ENCODE results near the gene FA2H. TPM values are rescaled to one million over a fixed set of nuclear protein-coding genes. Genes with fewer than 3 reads are reported as not detected.
"Not testable (repeated sequence)": the region's sequence is repeated elsewhere in the genome, so short reads cannot be mapped to it uniquely, and the experiment has no call there.

The FA2H gene
- total RNA-seq, 1 donor from 2014 or later = not detected

- peak in 1 of 2 donors; percentile 46 for DNase-seq (ENCODE audit: low read depth in 2 of 2)
These were observed 49.6 kb downstream of the FA2H start for GRCh38 chr16:74724820-74725549.

DNA sequence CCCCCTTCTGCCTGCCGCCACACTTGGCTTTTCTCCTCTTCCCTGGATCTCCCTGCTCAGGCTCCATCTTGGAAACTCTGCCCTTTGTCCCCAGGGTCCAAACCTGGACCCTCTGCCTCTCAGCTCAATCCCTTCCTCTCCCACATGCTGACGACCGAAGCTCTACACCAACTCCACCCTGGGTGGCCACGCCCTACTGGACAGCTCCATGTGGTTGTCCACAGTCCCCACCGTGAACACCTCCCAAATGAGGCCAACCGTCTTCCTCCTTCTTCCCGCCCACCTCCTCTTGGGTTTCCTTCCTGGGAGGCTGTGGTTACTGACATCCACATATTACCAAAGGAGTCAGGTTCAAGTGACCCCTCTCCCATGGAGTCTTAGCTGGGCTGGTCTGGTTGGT, 51.4 kb downstream of the FA2H start:
- no peak for DNase-seq (ENCODE audit: low read depth in 2 of 2)

- DNase-seq (ENCODE audit: low read depth in 2 of 2) = not testable (repeated sequence)
These were observed 52.5 kb downstream of the FA2H start for GRCh38 chr16:74722156-74722555.

DNA sequence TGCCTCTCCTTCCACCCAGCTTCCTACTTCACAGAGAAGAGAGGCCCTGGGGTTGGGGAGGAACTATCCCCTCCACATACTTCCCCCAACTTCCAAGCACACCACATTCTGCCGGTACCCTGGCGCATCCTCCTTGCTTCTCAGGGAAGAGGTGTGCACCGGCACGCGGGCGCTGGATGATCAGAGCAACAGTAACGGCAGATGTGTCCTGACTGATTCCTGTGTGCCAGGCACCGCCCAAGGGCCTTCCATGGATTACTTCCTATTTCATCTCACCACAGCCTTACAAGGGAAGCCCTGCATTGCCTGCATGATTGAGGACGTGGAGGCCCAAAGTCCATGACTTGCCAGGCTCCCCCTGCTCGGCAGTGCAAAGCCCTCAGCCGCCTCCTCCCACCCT, 52.9 kb downstream of the FA2H start:
- no peak for DNase-seq (ENCODE audit: low read depth in 2 of 2)

DNA sequence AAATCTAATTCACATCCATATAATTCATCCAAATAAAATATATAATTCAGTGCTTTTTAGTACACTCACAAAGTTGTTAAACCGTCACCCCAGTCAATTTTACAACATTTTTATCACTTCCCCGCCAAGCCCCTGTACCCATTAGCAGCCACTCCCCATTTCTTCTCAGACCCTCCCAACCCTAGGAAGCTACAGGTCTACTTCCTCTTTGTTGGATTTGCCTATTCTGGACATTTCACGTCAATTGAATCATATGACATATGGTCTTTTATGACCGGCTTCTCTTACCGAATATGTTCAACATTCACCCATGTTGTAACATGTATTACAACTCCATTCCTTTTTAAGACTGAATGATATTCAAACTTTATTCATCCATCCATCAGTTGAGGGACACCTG, 54.0 kb downstream of the FA2H start:
- DNase-seq (ENCODE audit: low read depth in 2 of 2) = no peak

DNA sequence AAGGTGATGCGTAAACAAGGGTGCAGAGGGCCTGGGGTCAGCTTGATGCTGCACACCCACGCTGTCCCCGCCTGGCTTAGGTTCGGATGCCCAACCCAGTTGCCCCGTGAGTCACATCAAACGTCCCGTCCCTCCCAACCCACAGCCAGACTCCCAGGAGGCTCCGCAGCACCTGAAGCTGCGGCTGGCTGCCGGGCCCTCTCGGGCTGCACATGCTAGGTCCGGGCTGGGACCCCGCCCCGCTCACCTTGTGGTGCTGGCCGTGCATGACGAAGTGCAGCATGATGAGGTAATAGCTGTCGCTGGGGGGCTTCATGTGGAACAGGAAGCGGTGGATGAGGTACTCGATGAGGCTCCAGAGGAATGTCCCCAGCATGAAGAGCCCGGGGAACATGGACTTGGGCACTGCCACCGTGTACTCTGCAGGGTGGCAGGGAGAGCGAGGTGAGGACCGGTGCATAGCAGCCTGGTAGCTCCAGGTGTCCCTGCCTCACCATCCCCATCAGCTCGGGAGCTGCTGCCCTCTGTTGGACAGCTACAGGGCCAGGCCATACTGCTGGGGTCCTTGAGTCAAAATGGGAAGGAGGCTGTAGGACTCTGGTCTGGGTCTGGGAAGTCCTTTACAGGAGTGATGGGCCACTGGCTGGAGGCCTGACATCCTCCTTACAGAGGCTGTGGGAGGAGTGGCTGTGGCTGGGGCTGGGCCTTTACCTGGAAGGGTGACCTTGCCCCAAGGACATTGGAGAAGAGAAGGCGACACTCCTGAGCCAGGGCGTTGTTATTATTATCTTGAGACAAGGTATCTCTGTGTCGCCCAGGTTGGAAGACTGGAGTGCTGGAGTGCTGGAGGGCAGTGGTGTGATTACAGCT, 55.6 kb downstream of the FA2H start:
- DNase-seq (ENCODE audit: low read depth in 2 of 2) = no peak

- DNase-seq (ENCODE audit: low read depth in 2 of 2) = no peak
These were observed 56.5 kb downstream of the FA2H start for GRCh38 chr16:74718140-74718539.

GRCh38 chr16:74717367-74717766, 57.3 kb downstream of the FA2H start:
- no peak for DNase-seq (ENCODE audit: low read depth in 2 of 2)

- DNase-seq (ENCODE audit: low read depth in 2 of 2) = no peak
These were observed 58.3 kb downstream of the FA2H start for GRCh38 chr16:74716355-74716754.

GRCh38 chr16:74713876-74714275, 60.7 kb downstream of the FA2H start:
- no peak for DNase-seq (ENCODE audit: low read depth in 2 of 2)

- DNase-seq (ENCODE audit: low read depth in 2 of 2) = no peak
These were observed 61.3 kb downstream of the FA2H start for GRCh38 chr16:74713325-74713724.

DNA sequence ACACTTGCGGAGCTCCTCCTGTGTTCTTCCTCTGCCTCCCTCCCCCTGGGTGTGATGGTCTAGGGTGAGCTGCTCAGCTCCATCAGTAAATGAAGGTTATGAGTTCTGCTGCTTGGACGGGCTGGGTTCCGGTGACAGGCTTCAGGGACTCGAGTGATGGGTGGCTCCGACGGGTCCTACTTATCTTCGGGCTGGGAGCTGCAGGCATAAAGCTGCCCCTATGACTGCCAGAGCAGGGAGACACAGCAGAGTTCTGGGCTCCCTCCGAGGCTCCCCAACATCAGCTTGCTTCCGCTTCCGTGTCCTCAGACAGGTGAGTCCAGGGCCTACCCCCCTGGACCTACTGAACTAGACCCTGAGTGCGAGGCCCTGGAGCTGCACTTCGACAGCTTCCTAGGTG, 62.7 kb downstream of the FA2H start:
- no peak for DNase-seq (ENCODE audit: low read depth in 2 of 2)

GRCh38 chr16:74710401-74710800, 64.2 kb downstream of the FA2H start:
- DNase-seq (ENCODE audit: low read depth in 2 of 2) = no peak

DNA sequence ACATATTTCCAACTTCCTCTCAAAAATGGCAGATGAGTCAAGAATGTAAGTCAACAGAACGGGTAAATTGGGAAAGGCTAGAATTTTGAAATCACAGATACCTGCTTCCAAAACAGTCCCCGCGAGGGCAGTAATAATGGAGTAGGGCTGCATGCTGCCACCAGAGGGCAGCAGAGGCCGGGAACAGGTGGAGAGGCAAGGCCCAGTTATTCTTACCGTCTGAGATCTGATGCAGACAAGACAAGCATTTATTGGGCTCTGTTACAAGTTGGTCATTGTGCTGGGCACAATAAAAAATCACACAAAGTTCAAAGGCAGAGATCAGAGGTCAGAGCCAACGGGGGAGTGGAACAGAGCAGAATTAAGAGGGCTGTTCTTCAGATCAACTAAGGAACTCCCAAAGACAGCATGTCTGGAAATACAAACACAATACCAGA, 65.2 kb downstream of the FA2H start:
- DNase-seq (ENCODE audit: low read depth in 2 of 2) = peak; percentile 77 to 83

DNA sequence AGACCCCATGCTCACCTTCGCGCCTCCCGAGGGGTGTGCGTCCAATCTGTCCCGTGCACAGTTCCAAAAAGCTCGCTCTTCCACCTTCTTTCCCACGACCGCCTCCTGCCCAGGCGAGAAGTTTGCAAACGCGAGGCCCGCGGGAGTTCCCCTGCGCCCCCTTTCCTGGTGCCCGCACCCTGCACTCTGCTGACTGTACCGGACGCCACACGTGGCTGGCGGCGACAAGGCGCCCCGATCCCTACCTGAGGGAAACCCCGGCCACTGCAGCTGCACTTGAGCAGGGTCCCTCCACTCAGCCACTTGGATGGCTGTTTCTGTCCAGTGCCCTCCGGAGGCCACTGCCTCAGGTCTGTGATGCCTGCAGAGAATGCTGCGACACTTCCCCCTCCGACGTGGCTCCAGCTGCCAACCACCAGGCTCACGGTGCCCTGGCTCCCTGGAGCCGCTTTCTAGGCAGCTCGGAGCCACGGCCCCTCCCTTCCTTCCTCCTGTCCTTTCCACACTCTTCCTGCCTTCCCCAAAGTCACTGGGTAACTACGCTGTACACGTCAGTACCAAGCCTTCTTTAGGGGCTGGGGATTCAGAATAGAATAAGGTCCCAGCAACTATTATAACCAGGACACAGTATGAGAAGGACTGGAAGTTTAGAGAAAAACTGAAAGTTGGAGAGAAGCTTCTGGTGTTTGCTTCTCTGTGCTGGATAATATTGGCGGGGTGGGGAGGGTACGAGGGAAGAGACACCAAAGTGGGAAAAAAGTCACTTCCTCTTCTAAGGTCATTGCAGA, 74.0 kb downstream of the FA2H start, which contains the start of gene MLKL:
Gene MLKL, minus strand, starts transcription at position 425 of the 788 bp plus-strand sequence. CDS start 5,105 bp downstream, outside the sequence.
- DNase-seq (ENCODE audit: low read depth in 2 of 2) = peak; percentile 44 to 46

- peak; percentile 32 to 38 for DNase-seq (ENCODE audit: low read depth in 2 of 2)
These were observed 74.5 kb downstream of the FA2H start for GRCh38 chr16:74700116-74700437.

DNA sequence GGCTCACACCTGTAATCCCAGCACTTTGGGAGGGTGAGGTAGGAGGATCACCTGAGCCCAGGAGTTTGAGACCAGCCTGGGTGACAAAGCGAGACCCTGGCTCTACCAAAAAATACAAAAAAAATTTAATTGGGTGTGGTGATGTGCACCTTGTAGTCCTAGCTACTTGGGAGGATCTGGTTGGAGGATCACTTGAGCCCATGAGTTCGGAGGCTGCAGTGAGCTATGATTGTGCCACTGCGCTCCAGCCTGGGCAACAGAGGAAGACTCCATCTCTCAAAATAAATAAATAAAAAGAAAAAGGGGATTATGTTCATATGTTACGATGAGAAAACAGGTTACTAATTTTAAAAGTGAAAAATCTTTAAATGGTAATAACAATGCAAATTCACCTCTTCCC, 75.0 kb downstream of the FA2H start:
- no peak for DNase-seq (ENCODE audit: low read depth in 2 of 2)

DNA sequence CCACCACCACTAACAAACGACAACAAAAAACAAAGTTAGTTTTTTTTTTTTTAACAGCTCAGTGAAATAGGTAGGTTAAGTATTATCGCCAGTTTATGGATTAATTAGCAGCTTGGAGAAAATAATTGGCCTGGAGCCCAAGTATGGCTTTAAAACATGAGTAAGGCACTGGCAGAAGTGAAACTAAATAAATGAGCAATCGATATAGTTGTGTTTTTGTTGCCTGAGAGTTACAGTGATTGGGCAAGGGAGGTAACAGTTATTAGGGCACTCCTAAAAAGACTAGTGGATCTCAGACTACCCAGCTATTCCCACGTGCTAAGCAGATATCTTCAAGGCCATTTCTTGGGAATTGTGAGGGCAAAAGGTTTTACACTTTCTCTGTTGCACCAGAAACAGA, 76.4 kb downstream of the FA2H start:
- DNase-seq (ENCODE audit: low read depth in 2 of 2) = peak in 1 of 2 donors; percentile 8

GRCh38 chr16:74695450-74696422, 78.9 kb downstream of the FA2H start:
- DNase-seq (ENCODE audit: low read depth in 2 of 2) = peak; percentile 94

GRCh38 chr16:74691093-74691855, 83.3 kb downstream of the FA2H start:
- DNase-seq (ENCODE audit: low read depth in 2 of 2) = peak in 1 of 2 donors; percentile 43

All from lung microvascular endothelial cell (primary cell).